Body of pancreas (tissue), 4 donors: ENCODE results near the gene ERCC8. TPM values are rescaled to one million over a fixed set of nuclear protein-coding genes. Genes with fewer than 3 reads are reported as not detected.

ENCODE experiments used
- ATAC-seq: fragments of 150-250 bp; one replicate; pipeline ENCODE4 v1.9.1; 2016
- DNase-seq, 4 donors: peaks; one replicate each; pipeline ENCODE4 v3.0.0-alpha.2; 2019
- H3K27ac ChIP-seq, 4 donors: fragments of 200-600 bp; sonication (generic); 1 replicate in 3 of 4; 2 replicates in 1 of 4; pipeline versions ENCODE4 v1.5.1 to v1.6.1; 2016 to 2019; ENCODE audit warnings: mild to moderate bottlenecking in 1 of 4, mixed read lengths in 1 of 4, moderate library complexity in 1 of 4
- H3K27me3 ChIP-seq, 2 donors: fragments of 200-600 bp; sonication (generic); one replicate each; pipeline ENCODE4 v1.6.0; 2016; ENCODE audit warnings: mild to moderate bottlenecking in 1 of 2
- H3K36me3 ChIP-seq, 2 donors: fragments of 200-600 bp; sonication (generic); replicated peaks in 1 of 2; 2 replicates each; pipeline ENCODE4 v1.5.1; 2016; ENCODE audit warnings: low read depth in 2 of 2; ENCODE audit not compliant: insufficient read depth in 1 of 2
- H3K4me1 ChIP-seq: fragments of 200-600 bp; sonication (generic); one replicate; pipeline ENCODE4 v1.6.0; 2016
- H3K4me3 ChIP-seq, 2 donors: fragments of 200-600 bp; sonication (generic); 1 replicate in 1 of 2; 2 replicates in 1 of 2; pipeline ENCODE4 v1.5.1; 2016 to 2019
- H3K9me3 ChIP-seq, 3 donors: fragments of 200-600 bp; sonication (generic); 1 replicate in 2 of 3; 2 replicates in 1 of 3; pipeline ENCODE4 v1.5.1; 2016
- POLR2A ChIP-seq, 3 donors: fragments of 450-650 bp; IDR thresholded peaks; one replicate each; pipeline ENCODE4 v1.6.1; 2016; ENCODE audit warnings: antibody characterized with exemption in 3 of 3, mild to moderate bottlenecking in 2 of 3
- WGBS, 2 donors: methylation state at CpG; one replicate each; pipeline ENCODE4 v1.1.5; 2017; 5-methylcytosine and 5-hydroxymethylcytosine counted together
- intact Hi-C: fragments of 100-400 bp; cut with DNase I; formaldehyde crosslinking; loops from one replicate; pipeline ENCODE4 v1.15.1; 2023
- total RNA-seq, 2 donors: library from RNA; depleted of rRNA; stranded (reverse); fragments of >200 nt; gene quantifications; one replicate each; pipeline ENCODE4 v1.1.0, GENCODE V29; 2016
- TF ChIP-seq, protein P1 (sequence below), 7 experiments: fragments of 450-650 bp in 4 of 7; fragments of 200-600 bp in 3 of 7; sonication (generic) in 3 of 7; IDR thresholded peaks; one replicate each; pipeline ENCODE4 v1.5.1; 2016 to 2019; ENCODE audit warnings: antibody characterized with exemption in 7 of 7

ERCC8 gene
- total RNA-seq, 2 donors from 2014 or later: 2.6 to 3.4 TPM

DNA sequence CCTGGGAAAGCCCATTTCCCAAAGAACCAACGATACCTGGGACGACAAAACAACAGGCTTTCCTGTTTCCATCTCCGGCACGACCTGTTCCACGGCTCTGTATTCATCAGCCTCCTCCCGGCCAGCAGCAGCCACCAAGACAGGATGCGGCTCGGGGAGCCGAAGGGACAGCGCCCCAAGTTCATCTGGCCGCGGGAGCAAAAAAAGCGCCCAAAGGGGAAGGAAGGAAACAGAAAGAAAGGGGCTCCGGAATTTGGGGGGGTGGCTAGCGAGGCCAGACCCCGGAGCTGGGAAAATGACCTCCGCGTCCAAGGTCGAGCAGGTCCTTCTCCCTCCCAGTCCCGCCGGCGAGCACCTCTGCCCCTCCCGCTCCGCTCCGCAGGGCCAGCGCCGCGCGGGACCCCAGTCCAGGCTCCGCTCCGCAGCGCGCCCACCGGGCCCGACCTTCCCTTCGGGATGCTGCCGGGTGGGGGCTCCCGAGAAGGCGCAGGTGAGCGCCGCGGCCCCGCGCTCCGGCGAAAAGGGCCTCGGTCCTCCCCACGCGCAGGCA, 101.4 kb downstream of the ERCC8 start:
- 0 to 1% methylated on average over 17 to 44 of the region's 49 CpGs for WGBS, 2 donors
- peak overlapping the region; percentile 66 to 78 (median 73) for H3K27ac ChIP-seq
- H3K27me3 ChIP-seq: no peaks in the 10 kb centered on the region
- no peaks in the 10 kb centered on the region for H3K9me3 ChIP-seq
- ATAC-seq: peak; percentile 44
- H3K4me1 ChIP-seq: peaks cover 17% of the 10 kb centered on the region
- no peaks in the 10 kb centered on the region for H3K36me3 ChIP-seq
- TF ChIP-seq, protein P1, sequence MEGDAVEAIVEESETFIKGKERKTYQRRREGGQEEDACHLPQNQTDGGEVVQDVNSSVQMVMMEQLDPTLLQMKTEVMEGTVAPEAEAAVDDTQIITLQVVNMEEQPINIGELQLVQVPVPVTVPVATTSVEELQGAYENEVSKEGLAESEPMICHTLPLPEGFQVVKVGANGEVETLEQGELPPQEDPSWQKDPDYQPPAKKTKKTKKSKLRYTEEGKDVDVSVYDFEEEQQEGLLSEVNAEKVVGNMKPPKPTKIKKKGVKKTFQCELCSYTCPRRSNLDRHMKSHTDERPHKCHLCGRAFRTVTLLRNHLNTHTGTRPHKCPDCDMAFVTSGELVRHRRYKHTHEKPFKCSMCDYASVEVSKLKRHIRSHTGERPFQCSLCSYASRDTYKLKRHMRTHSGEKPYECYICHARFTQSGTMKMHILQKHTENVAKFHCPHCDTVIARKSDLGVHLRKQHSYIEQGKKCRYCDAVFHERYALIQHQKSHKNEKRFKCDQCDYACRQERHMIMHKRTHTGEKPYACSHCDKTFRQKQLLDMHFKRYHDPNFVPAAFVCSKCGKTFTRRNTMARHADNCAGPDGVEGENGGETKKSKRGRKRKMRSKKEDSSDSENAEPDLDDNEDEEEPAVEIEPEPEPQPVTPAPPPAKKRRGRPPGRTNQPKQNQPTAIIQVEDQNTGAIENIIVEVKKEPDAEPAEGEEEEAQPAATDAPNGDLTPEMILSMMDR (IDR thresholded peaks at IDR 0.05): peak in 1 of 7 experiments; percentile 1
- TF ChIP-seq POLR2A (IDR thresholded peaks at IDR 0.05): no peak
- H3K4me3 ChIP-seq: peak overlapping the region; percentile 90 to 100
- DNase-seq: peak in 2 of 4 donors; percentile 31 to 42
- intact Hi-C loops: no loop called here

DNA sequence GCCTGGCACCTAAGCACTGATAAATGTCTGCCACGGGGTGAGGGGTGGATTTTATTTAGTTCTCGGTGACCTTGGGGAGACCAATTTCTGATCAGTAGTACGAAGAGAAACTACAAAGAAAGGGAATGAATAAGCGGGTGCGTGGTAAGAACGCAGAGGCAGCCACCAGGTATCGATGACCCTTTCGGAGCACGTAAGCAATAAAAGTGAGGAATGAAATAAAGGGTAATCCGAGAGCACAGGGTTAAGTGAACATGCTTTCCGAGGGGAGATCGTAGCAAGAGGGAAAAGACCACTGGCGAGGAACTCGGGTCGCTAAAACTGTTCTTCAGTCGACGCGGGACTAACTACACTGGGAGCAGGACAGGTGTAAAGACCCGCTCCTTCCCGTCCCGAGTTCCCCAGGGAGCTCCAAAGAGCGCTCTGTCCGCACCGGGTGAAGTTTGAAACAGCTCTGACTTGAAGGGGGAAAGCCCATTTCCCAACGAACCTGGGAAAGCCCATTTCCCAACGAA, 101.9 kb downstream of the ERCC8 start:
- H3K4me1 ChIP-seq: peaks cover 22% of the 10 kb centered on the region
- peak in 3 of 4 donors; percentile 25 to 51 (median 31) for DNase-seq
- intact Hi-C loops: no loop called here
- peak; percentile 28 for ATAC-seq
- no peaks in the 10 kb centered on the region for H3K27me3 ChIP-seq
- no peaks in the 10 kb centered on the region for H3K9me3 ChIP-seq
- H3K27ac ChIP-seq: peak overlapping the region in 3 of 4 donors; percentile 72 to 78 (median 74)
- peak overlapping the region; percentile 90 to 100 for H3K4me3 ChIP-seq
- TF ChIP-seq, protein P1 (IDR thresholded peaks at IDR 0.05): no peak
- no peak for TF ChIP-seq POLR2A (IDR thresholded peaks at IDR 0.05)
- 2 to 4% methylated on average over 24 to 26 of the region's 26 CpGs for WGBS, 2 donors
- no peaks in the 10 kb centered on the region for H3K36me3 ChIP-seq

DNA sequence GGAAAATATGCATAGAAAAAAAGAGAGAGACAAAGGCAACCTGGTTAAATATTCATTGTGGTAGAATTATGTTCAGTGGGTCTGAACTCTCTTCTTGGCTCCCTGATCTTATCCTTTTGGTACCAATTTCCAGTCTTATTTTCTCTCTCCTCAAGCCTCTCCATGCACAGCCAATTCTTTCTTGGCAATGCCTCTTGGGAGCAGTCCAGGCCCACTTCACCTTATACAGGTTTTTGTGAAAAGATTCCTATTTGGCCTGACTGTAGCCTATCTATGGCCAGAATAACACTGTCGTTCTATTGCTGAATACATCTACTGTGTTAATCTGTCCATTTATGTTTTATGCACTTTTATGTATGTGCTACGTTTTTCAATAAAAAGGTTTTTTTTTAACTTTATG, 103.5 kb downstream of the ERCC8 start:
- H3K4me3 ChIP-seq: no peak overlapping the region
- 77 to 83% methylated on average over 2 of the region's 2 CpGs for WGBS, 2 donors
- DNase-seq (no peak), ATAC-seq (no peak)
- H3K27me3 ChIP-seq: no peaks in the 10 kb centered on the region
- no peaks in the 10 kb centered on the region for H3K9me3 ChIP-seq
- H3K27ac ChIP-seq: no peak overlapping the region
- no peaks in the 10 kb centered on the region for H3K36me3 ChIP-seq
- intact Hi-C loops: no loop called here
- TF ChIP-seq, protein P1 (IDR thresholded peaks at IDR 0.05): no peak
- peaks cover 27% of the 10 kb centered on the region for H3K4me1 ChIP-seq

DNA sequence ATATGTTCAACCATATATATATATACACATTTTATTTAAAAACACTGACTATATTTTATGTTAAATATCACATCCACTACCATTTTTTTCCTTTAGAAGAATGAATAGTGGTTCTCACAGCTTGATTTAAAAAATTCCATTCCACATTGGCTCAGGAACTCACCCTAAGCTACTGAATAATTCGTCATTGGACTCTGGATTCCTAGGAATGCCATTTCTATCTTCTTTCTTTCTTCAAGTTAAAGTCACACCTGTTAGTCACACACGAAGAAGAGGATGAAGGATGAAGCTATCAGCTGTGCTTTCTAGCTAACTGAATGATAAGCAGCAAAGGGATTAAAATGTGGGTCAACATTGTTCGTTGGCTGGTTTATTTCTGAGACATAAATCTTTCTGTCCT, 108.7 kb downstream of the ERCC8 start:
- no peak overlapping the region for H3K4me3 ChIP-seq
- intact Hi-C loops: no loop called here
- no peak for DNase-seq
- no peak for ATAC-seq
- WGBS, 2 donors: 56 to 57% methylated on average over 3 of the region's 3 CpGs
- H3K9me3 ChIP-seq: no peaks in the 10 kb centered on the region
- H3K4me1 ChIP-seq: peaks cover 14% of the 10 kb centered on the region
- no peak overlapping the region for H3K27ac ChIP-seq
- no peaks in the 10 kb centered on the region for H3K36me3 ChIP-seq
- no peak for TF ChIP-seq POLR2A (IDR thresholded peaks at IDR 0.05)
- TF ChIP-seq, protein P1 (IDR thresholded peaks at IDR 0.05): no peak
- H3K27me3 ChIP-seq: no peaks in the 10 kb centered on the region

DNA sequence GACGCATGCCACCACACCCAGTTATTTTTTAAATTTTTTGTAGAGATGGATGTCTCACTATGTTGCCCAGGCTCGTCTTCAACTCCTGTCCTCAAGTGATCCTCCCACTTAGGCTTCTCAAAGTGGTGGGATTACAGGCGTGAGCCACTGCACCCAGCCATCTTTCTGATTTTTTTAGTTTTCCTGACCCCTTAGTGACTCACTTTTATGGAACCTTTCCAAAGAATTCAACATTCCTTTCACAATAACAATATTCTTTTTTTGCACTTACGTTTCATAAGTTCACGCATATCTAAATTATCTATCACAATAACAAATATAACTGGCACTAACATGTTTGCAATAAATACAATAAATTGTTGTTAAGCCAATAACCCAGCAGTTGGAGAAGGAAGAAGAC, 109.3 kb downstream of the ERCC8 start:
- no peaks in the 10 kb centered on the region for H3K27me3 ChIP-seq
- 73 to 76% methylated on average over 5 of the region's 5 CpGs for WGBS, 2 donors
- ATAC-seq: no peak

More for the DNA sequence above, 109.3 kb downstream of the ERCC8 start:
- intact Hi-C loops: no loop called here
- TF ChIP-seq POLR2A (IDR thresholded peaks at IDR 0.05): no peak
- TF ChIP-seq, protein P1 (IDR thresholded peaks at IDR 0.05): no peak
- Histone ChIP-seq H3K27ac (no peak overlapping the region), H3K36me3 (no peaks in the 10 kb centered on the region), H3K9me3 (no peaks in the 10 kb centered on the region), H3K4me3 (no peak overlapping the region), H3K4me1 (peaks cover 19% of the 10 kb centered on the region)
- DNase-seq: no peak
